HEK293 (cell line): ENCODE measurements around the gene EDN1.

Source experiments
- CTCF ChIA-PET: fragments of 350-600 bp; formaldehyde crosslinking; extraction: SDS; loops from one replicate; lab custom pipeline; 2021; ENCODE audit warnings: antibody characterized with exemption; lab: Yijun Ruan, JAX
- POLR2A ChIA-PET: fragments of 300-600 bp; formaldehyde crosslinking; extraction: SDS; loops from one replicate; lab custom pipeline; 2020; ENCODE audit warnings: antibody characterized with exemption, inconsistent platforms; lab: Yijun Ruan, JAX
- H3K27ac ChIP-seq: fragments of 200-500 bp; sonication (Bioruptor generic); 2 replicates; pipeline ENCODE4 v1.5.1; 2014; ENCODE audit warnings: low read depth, low read length, control low read depth, inconsistent platforms; ENCODE audit errors: extremely low read depth
- H3K36me3 ChIP-seq, 2 experiments: fragments of 200-500 bp in 1 of 2; sonication (Bioruptor generic) in 1 of 2; 1 replicate in 1 of 2; 2 replicates in 1 of 2; pipeline ENCODE4 v1.5.1; 2014 to 2017; ENCODE audit warnings: inconsistent platforms in 2 of 2, low read length in 2 of 2; ENCODE audit not compliant: control insufficient read depth in 2 of 2, insufficient read depth in 1 of 2
- H3K4me1 ChIP-seq: fragments of 200-500 bp; sonication (Bioruptor generic); 2 replicates; pipeline ENCODE4 v1.5.1; 2014; ENCODE audit warnings: mild to moderate bottlenecking, low read length, inconsistent platforms; ENCODE audit not compliant: control insufficient read depth, insufficient read depth
- H3K4me3 ChIP-seq: 2 replicates; pipeline ENCODE4 v1.5.1; 2011; ENCODE audit warnings: low read depth, mild to moderate bottlenecking, control low read depth, low read length, moderate library complexity
- H3K9me3 ChIP-seq: fragments of 200-500 bp; sonication (Bioruptor generic); 2 replicates; pipeline ENCODE4 v1.5.1; 2014; ENCODE audit warnings: low read depth, low read length, inconsistent platforms; ENCODE audit not compliant: control insufficient read depth, insufficient read depth
- CTCF ChIP-seq: fragments of 450-650 bp; formaldehyde crosslinking; IDR thresholded peaks from 2 replicates; pipeline ENCODE4 v1.5.1; 2016; ENCODE audit warnings: missing biosample characterization, missing genetic modification characterization
- FEZF1 ChIP-seq: fragments of 450-650 bp; formaldehyde crosslinking; IDR thresholded peaks from 2 replicates; pipeline ENCODE4 v1.5.1; 2016; ENCODE audit warnings: missing biosample characterization, missing genetic modification characterization
- GFI1B ChIP-seq: fragments of 450-650 bp; formaldehyde crosslinking; IDR thresholded peaks from 2 replicates; pipeline ENCODE4 v1.5.1; 2016; ENCODE audit warnings: missing biosample characterization, missing genetic modification characterization
- IKZF3 ChIP-seq: fragments of 450-650 bp; IDR thresholded peaks from 2 replicates; pipeline ENCODE4 v1.5.0; 2018; ENCODE audit warnings: missing biosample characterization, mild to moderate bottlenecking, missing genetic modification characterization, moderate library complexity
- KLF1 ChIP-seq: fragments of 450-650 bp; formaldehyde crosslinking; IDR thresholded peaks from 2 replicates; pipeline ENCODE4 v1.5.1; 2016; ENCODE audit warnings: missing biosample characterization, missing genetic modification characterization
- SCRT2 ChIP-seq: fragments of 450-650 bp; formaldehyde crosslinking; IDR thresholded peaks from 2 replicates; pipeline ENCODE4 v1.5.1; 2016; ENCODE audit warnings: missing biosample characterization, missing genetic modification characterization
- ZBTB26 ChIP-seq: fragments of 450-650 bp; formaldehyde crosslinking; optimal IDR thresholded peaks from 2 replicates; pipeline ENCODE3; 2016; ENCODE audit warnings: missing biosample characterization, mild to moderate bottlenecking, missing genetic modification characterization
- ZBTB48 ChIP-seq: fragments of 450-650 bp; formaldehyde crosslinking; IDR thresholded peaks from 2 replicates; pipeline ENCODE4 v1.5.1; 2016; ENCODE audit warnings: missing biosample characterization, missing genetic modification characterization
- ZBTB8A ChIP-seq: fragments of 450-650 bp; formaldehyde crosslinking; IDR thresholded peaks from 2 replicates; pipeline ENCODE4 v1.5.1; 2016; ENCODE audit warnings: missing biosample characterization, missing genetic modification characterization
- ZFP41 ChIP-seq: fragments of 450-650 bp; formaldehyde crosslinking; IDR thresholded peaks from 2 replicates; pipeline ENCODE4 v1.5.1; 2016; ENCODE audit warnings: missing biosample characterization, missing genetic modification characterization, borderline replicate concordance
- ZNF138 ChIP-seq: fragments of 450-650 bp; formaldehyde crosslinking; IDR thresholded peaks from 2 replicates; pipeline ENCODE4 v1.5.1; 2016; ENCODE audit warnings: missing biosample characterization, missing genetic modification characterization, borderline replicate concordance
- ZNF19 ChIP-seq: fragments of 450-650 bp; formaldehyde crosslinking; IDR thresholded peaks from 2 replicates; pipeline ENCODE4; 2016; ENCODE audit warnings: missing biosample characterization, missing genetic modification characterization, low read depth
- ZNF335 ChIP-seq: fragments of 450-650 bp; formaldehyde crosslinking; conservative IDR thresholded peaks from 2 replicates; pipeline ENCODE4 v1.5.1; 2016; ENCODE audit warnings: missing biosample characterization, missing genetic modification characterization
- ZNF366 ChIP-seq: fragments of 450-650 bp; formaldehyde crosslinking; conservative IDR thresholded peaks from 2 replicates; pipeline ENCODE4 v1.5.1; 2016; ENCODE audit warnings: missing biosample characterization, missing genetic modification characterization
- ZNF404 ChIP-seq: fragments of 450-650 bp; formaldehyde crosslinking; IDR thresholded peaks from 2 replicates; pipeline ENCODE4 v1.5.1; 2017; ENCODE audit warnings: missing biosample characterization, missing genetic modification characterization
- ZNF600 ChIP-seq: fragments of 450-650 bp; formaldehyde crosslinking; IDR thresholded peaks from 2 replicates; pipeline ENCODE4 v1.5.1; 2016; ENCODE audit warnings: missing biosample characterization, missing genetic modification characterization
- ZNF610 ChIP-seq: fragments of 450-650 bp; formaldehyde crosslinking; IDR thresholded peaks from 2 replicates; pipeline ENCODE4 v1.5.1; 2016; ENCODE audit warnings: missing biosample characterization, missing genetic modification characterization, borderline replicate concordance
- ZNF623 ChIP-seq: fragments of 450-650 bp; formaldehyde crosslinking; IDR thresholded peaks from 2 replicates; pipeline ENCODE4 v1.5.1; 2016; ENCODE audit warnings: missing biosample characterization, missing genetic modification characterization
- ZNF777 ChIP-seq: fragments of 450-650 bp; formaldehyde crosslinking; IDR thresholded peaks from 2 replicates; pipeline ENCODE4 v1.5.1; 2017; ENCODE audit warnings: missing biosample characterization, missing genetic modification characterization, borderline replicate concordance
- ZNF791 ChIP-seq: fragments of 450-650 bp; formaldehyde crosslinking; IDR thresholded peaks from 2 replicates; pipeline ENCODE4 v1.5.1; 2016; ENCODE audit warnings: missing biosample characterization, missing genetic modification characterization
- ZSCAN30 ChIP-seq: fragments of 450-650 bp; IDR thresholded peaks from 2 replicates; pipeline ENCODE4 v1.5.1; 2018; ENCODE audit warnings: missing biosample characterization, mild to moderate bottlenecking, missing genetic modification characterization, moderate library complexity
- TF ChIP-seq, protein P1 (sequence below): fragments of 450-650 bp; formaldehyde crosslinking; IDR thresholded peaks from 2 replicates; pipeline ENCODE4 v1.5.1; 2017; ENCODE audit warnings: missing biosample characterization, missing genetic modification characterization
- TF ChIP-seq, protein P2 (sequence below): fragments of 450-650 bp; formaldehyde crosslinking; IDR thresholded peaks from 2 replicates; pipeline ENCODE4 v1.5.1; 2016; ENCODE audit warnings: missing biosample characterization, missing genetic modification characterization
- TF ChIP-seq, protein P3 (sequence below): fragments of 450-650 bp; formaldehyde crosslinking; IDR thresholded peaks from 2 replicates; pipeline ENCODE4 v1.5.1; 2016; ENCODE audit warnings: missing biosample characterization, missing genetic modification characterization

EDN1 gene

DNA sequence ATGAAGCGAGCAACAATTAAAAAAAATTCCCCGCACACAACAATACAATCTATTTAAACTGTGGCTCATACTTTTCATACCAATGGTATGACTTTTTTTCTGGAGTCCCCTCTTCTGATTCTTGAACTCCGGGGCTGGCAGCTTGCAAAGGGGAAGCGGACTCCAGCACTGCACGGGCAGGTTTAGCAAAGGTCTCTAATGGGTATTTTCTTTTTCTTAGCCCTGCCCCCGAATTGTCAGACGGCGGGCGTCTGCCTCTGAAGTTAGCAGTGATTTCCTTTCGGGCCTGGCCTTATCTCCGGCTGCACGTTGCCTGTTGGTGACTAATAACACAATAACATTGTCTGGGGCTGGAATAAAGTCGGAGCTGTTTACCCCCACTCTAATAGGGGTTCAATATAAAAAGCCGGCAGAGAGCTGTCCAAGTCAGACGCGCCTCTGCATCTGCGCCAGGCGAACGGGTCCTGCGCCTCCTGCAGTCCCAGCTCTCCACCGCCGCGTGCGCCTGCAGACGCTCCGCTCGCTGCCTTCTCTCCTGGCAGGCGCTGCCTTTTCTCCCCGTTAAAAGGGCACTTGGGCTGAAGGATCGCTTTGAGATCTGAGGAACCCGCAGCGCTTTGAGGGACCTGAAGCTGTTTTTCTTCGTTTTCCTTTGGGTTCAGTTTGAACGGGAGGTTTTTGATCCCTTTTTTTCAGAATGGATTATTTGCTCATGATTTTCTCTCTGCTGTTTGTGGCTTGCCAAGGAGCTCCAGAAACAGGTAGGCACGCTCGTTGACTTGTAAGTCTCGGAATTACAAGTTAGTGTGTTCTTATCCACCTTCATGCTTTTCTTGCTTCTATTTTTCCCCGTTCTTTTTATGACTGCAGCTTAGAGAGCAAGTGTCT, at the start of gene EDN1:
TSS of gene EDN1 (plus strand) at position 429 of the 888 bp plus-strand sequence. CDS start at position 698, 269 bp downstream.
- Histone ChIP-seq H3K4me1 (peaks cover 9% of the 10 kb centered on the region), H3K4me3 (peak within 1 kb of the TSS; percentile 50), H3K27ac (no peak within 1 kb of the TSS; the same call in 1 of the 2 replicates), H3K36me3 (no peaks in the 10 kb centered on the region), H3K9me3 (no peaks in the 10 kb centered on the region)
- CTCF ChIA-PET, result interaction anchor here (0.5 to 7.0 kb wide), 77 partner anchors 10 to 1798 kb away, joined by 3 to 82 read pairs (median 4); no protein-coding TSS in a partner anchor
- POLR2A ChIA-PET, result interaction anchor here (0.6 to 1.9 kb wide), 15 partner anchors 10 to 318 kb away, joined by 3 to 10 read pairs (median 3); no protein-coding TSS in a partner anchor
- TF ChIP-seq IKZF3 (tag by site-specific recombination), result 0 out of 2 replicates have a peak, but pooled peaks have one; percentile 16
- TF ChIP-seq, protein P1, sequence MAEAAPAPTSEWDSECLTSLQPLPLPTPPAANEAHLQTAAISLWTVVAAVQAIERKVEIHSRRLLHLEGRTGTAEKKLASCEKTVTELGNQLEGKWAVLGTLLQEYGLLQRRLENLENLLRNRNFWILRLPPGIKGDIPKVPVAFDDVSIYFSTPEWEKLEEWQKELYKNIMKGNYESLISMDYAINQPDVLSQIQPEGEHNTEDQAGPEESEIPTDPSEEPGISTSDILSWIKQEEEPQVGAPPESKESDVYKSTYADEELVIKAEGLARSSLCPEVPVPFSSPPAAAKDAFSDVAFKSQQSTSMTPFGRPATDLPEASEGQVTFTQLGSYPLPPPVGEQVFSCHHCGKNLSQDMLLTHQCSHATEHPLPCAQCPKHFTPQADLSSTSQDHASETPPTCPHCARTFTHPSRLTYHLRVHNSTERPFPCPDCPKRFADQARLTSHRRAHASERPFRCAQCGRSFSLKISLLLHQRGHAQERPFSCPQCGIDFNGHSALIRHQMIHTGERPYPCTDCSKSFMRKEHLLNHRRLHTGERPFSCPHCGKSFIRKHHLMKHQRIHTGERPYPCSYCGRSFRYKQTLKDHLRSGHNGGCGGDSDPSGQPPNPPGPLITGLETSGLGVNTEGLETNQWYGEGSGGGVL (tag by site-specific recombination), result peak; percentile 54
- TF ChIP-seq ZNF138 (tag by site-specific recombination), result no peak
- peak; percentile 96; the same call in 1 of the 2 replicates for TF ChIP-seq ZNF610
- TF ChIP-seq, protein P2, sequence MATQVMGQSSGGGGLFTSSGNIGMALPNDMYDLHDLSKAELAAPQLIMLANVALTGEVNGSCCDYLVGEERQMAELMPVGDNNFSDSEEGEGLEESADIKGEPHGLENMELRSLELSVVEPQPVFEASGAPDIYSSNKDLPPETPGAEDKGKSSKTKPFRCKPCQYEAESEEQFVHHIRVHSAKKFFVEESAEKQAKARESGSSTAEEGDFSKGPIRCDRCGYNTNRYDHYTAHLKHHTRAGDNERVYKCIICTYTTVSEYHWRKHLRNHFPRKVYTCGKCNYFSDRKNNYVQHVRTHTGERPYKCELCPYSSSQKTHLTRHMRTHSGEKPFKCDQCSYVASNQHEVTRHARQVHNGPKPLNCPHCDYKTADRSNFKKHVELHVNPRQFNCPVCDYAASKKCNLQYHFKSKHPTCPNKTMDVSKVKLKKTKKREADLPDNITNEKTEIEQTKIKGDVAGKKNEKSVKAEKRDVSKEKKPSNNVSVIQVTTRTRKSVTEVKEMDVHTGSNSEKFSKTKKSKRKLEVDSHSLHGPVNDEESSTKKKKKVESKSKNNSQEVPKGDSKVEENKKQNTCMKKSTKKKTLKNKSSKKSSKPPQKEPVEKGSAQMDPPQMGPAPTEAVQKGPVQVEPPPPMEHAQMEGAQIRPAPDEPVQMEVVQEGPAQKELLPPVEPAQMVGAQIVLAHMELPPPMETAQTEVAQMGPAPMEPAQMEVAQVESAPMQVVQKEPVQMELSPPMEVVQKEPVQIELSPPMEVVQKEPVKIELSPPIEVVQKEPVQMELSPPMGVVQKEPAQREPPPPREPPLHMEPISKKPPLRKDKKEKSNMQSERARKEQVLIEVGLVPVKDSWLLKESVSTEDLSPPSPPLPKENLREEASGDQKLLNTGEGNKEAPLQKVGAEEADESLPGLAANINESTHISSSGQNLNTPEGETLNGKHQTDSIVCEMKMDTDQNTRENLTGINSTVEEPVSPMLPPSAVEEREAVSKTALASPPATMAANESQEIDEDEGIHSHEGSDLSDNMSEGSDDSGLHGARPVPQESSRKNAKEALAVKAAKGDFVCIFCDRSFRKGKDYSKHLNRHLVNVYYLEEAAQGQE, result peak; percentile 73
- TF ChIP-seq ZBTB8A, result peak; percentile 96
- TF ChIP-seq ZNF404 (tag by site-specific recombination), result no peak
- TF ChIP-seq FEZF1 (tag by site-specific recombination), result peak; percentile 40; the same call in 1 of the 2 replicates
- TF ChIP-seq ZNF366 (tag by site-specific recombination), result 0 out of 2 replicates have a peak, but pooled peaks have one; percentile 15
- TF ChIP-seq, protein P3, sequence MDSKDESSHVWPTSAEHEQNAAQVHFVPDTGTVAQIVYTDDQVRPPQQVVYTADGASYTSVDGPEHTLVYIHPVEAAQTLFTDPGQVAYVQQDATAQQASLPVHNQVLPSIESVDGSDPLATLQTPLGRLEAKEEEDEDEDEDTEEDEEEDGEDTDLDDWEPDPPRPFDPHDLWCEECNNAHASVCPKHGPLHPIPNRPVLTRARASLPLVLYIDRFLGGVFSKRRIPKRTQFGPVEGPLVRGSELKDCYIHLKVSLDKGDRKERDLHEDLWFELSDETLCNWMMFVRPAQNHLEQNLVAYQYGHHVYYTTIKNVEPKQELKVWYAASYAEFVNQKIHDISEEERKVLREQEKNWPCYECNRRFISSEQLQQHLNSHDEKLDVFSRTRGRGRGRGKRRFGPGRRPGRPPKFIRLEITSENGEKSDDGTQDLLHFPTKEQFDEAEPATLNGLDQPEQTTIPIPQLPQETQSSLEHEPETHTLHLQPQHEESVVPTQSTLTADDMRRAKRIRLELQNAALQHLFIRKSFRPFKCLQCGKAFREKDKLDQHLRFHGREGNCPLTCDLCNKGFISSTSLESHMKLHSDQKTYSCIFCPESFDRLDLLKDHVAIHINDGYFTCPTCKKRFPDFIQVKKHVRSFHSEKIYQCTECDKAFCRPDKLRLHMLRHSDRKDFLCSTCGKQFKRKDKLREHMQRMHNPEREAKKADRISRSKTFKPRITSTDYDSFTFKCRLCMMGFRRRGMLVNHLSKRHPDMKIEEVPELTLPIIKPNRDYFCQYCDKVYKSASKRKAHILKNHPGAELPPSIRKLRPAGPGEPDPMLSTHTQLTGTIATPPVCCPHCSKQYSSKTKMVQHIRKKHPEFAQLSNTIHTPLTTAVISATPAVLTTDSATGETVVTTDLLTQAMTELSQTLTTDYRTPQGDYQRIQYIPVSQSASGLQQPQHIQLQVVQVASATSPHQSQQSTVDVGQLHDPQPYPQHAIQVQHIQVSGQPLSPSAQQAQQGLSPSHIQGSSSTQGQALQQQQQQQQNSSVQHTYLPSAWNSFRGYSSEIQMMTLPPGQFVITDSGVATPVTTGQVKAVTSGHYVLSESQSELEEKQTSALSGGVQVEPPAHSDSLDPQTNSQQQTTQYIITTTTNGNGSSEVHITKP (tag by site-specific recombination), result peak; percentile 51; the same call in 1 of the 2 replicates
- peak; percentile 14; the same call in 1 of the 2 replicates for TF ChIP-seq CTCF (tag by site-specific recombination)
- TF ChIP-seq ZNF19 (tag by site-specific recombination), result no peak
- no peak for TF ChIP-seq ZNF623
- TF ChIP-seq ZNF777, result 0 out of 2 replicates have a peak, but pooled peaks have one; percentile 72
- 0 out of 2 replicates have a peak, but pooled peaks have one; percentile 13 for TF ChIP-seq ZBTB48 (tag by site-specific recombination)
- TF ChIP-seq SCRT2 (tag by site-specific recombination), result no peak
- peak; percentile 48; the same call in 1 of the 2 replicates for TF ChIP-seq ZNF600 (tag by site-specific recombination)
- TF ChIP-seq GFI1B (tag by site-specific recombination), result peak; percentile 75
- no peak for TF ChIP-seq KLF1 (tag by site-specific recombination)
- no peak for TF ChIP-seq ZNF791 (tag by site-specific recombination)
- TF ChIP-seq ZNF335 (tag by site-specific recombination), result peak; percentile 93
- peak; percentile 30 for TF ChIP-seq ZBTB26
- no peak for TF ChIP-seq ZFP41 (tag by site-specific recombination)
- TF ChIP-seq ZSCAN30, result peak; percentile 20; the same call in 1 of the 2 replicates
